ENCODE results near the gene CCDC191.

- TF ChIP-seq, protein P1, sequence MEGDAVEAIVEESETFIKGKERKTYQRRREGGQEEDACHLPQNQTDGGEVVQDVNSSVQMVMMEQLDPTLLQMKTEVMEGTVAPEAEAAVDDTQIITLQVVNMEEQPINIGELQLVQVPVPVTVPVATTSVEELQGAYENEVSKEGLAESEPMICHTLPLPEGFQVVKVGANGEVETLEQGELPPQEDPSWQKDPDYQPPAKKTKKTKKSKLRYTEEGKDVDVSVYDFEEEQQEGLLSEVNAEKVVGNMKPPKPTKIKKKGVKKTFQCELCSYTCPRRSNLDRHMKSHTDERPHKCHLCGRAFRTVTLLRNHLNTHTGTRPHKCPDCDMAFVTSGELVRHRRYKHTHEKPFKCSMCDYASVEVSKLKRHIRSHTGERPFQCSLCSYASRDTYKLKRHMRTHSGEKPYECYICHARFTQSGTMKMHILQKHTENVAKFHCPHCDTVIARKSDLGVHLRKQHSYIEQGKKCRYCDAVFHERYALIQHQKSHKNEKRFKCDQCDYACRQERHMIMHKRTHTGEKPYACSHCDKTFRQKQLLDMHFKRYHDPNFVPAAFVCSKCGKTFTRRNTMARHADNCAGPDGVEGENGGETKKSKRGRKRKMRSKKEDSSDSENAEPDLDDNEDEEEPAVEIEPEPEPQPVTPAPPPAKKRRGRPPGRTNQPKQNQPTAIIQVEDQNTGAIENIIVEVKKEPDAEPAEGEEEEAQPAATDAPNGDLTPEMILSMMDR (IDR thresholded peaks at IDR 0.05), result no peak
- TF ChIP-seq ZFX (IDR thresholded peaks at IDR 0.05; ENCODE audit: borderline replicate concordance), result no peak
Observed at GRCh38 chr3:114022145-114022802, 34.1 kb downstream of the CCDC191 start.

All from 22Rv1 (cell line).